ENCODE data around the gene BRD7.

GRCh38 chr16:50275098-50275415 lies 93.7 kb downstream of the BRD7 start:
- TF ChIP-seq CTCF (IDR thresholded peaks at IDR 0.05; ENCODE audit: insufficient read depth, low read length) = no peak
- TF ChIP-seq POLR2AphosphoS5 (IDR thresholded peaks at IDR 0.05; ENCODE audit: low read depth) = no peak

Data from HL-60 (cell line).